CD4-positive, alpha-beta memory T cell (primary cell): ENCODE results near the gene ADCYAP1R1. TPM values are rescaled to one million over a fixed set of nuclear protein-coding genes. Genes with fewer than 3 reads are reported as not detected.
"Not testable (repeated sequence)": the region's sequence is repeated elsewhere in the genome, so short reads cannot be mapped to it uniquely, and the experiment has no call there.

ENCODE experiments used
- CTCF ChIA-PET: fragments of 350-600 bp; sonication (Branson Sonifier 250); formaldehyde crosslinking; loops from one replicate; lab custom pipeline; 2021; ENCODE audit warnings: inconsistent platforms; ENCODE audit not compliant: partially characterized antibody; lab: Charles Lee
- POLR2A ChIA-PET: fragments of 350-600 bp; sonication (Branson Sonifier 250); formaldehyde crosslinking; loops from one replicate; lab custom pipeline; 2021; ENCODE audit not compliant: partially characterized antibody; lab: Charles Lee
- DNase-seq, 5 donors: peaks; one replicate each; pipeline versions ENCODE4 v3.0.0 to v3.0.0-alpha.2; 2020 to 2022; ENCODE audit warnings: mixed read lengths in 1 of 5
- H3K27ac ChIP-seq: one replicate; pipeline ENCODE4 v1.7.0; 2013; ENCODE audit warnings: low read depth, low read length
- H3K27me3 ChIP-seq: 2 replicates; pipeline ENCODE4 v1.7.0; 2013; ENCODE audit warnings: mild to moderate bottlenecking, low read length, moderate library complexity; ENCODE audit not compliant: insufficient read depth
- H3K36me3 ChIP-seq: 2 replicates; pipeline ENCODE4 v1.7.0; 2013; ENCODE audit warnings: mild to moderate bottlenecking, low read length, moderate library complexity; ENCODE audit not compliant: insufficient read depth
- H3K4me1 ChIP-seq: 2 replicates; pipeline ENCODE4 v1.7.0; 2013; ENCODE audit warnings: mild to moderate bottlenecking, low read length, moderate library complexity; ENCODE audit not compliant: insufficient read depth
- H3K4me3 ChIP-seq, 2 donors: one replicate each; pipeline ENCODE4 v1.7.0; 2013; ENCODE audit warnings: low read length in 2 of 2, mild to moderate bottlenecking in 1 of 2
- H3K9me3 ChIP-seq, 2 donors: one replicate each; pipeline ENCODE4 v1.7.0; 2013; ENCODE audit warnings: low read length in 2 of 2, control low read depth in 1 of 2; ENCODE audit not compliant: control insufficient read depth in 1 of 2
- H3K27ac Mint-ChIP-seq, 7 donors: one replicate each; pipeline ENCODE4 v1.8.0; 2020 to 2021; ENCODE audit warnings: mixed read lengths in 7 of 7, mild to moderate bottlenecking in 6 of 7, inconsistent platforms in 3 of 7, moderate library complexity in 3 of 7
- H3K27me3 Mint-ChIP-seq, 2 donors: one replicate each; pipeline ENCODE4 v1.8.0; 2020 to 2021; ENCODE audit warnings: mixed read lengths in 2 of 2
- H3K36me3 Mint-ChIP-seq, 2 donors: one replicate each; pipeline ENCODE4 v1.8.0; 2020 to 2021; ENCODE audit warnings: mixed read lengths in 2 of 2, inconsistent platforms in 1 of 2, mild to moderate bottlenecking in 1 of 2
- H3K4me1 Mint-ChIP-seq, 4 donors: one replicate each; pipeline ENCODE4 v1.8.0; 2020 to 2021; ENCODE audit warnings: mixed read lengths in 4 of 4, mild to moderate bottlenecking in 1 of 4
- H3K4me3 Mint-ChIP-seq, 8 donors: one replicate each; pipeline ENCODE4 v1.8.0; 2020 to 2021; ENCODE audit warnings: mixed read lengths in 8 of 8, mild to moderate bottlenecking in 7 of 8, moderate library complexity in 6 of 8, inconsistent platforms in 3 of 8
- H3K9me3 Mint-ChIP-seq, 8 donors: one replicate each; pipeline ENCODE4 v1.8.0; 2020 to 2021; ENCODE audit warnings: mixed read lengths in 8 of 8, mild to moderate bottlenecking in 5 of 8, inconsistent platforms in 3 of 8, moderate library complexity in 1 of 8
- intact Hi-C: fragments of 100-400 bp; cut with micrococcal nuclease; formaldehyde crosslinking; loops from one replicate; pipeline ENCODE4 v1.15.1; 2023
- polyA plus RNA-seq, 2 donors: library from polyadenylated mRNA; unstranded; fragments of 300-500 nt; fragmentation: Illumina TruSeq; gene quantifications; one replicate each; pipeline ENCODE4 v1.2.3, GENCODE V29; 2021
- total RNA-seq, 2 experiments: library from RNA; stranded (reverse); gene quantifications; one replicate each; pipeline ENCODE4 v1.2.3, GENCODE V29; 2021

Gene ADCYAP1R1
- total and polyA plus RNA-seq, 4 experiments from 2014 or later = not detected

GRCh38 chr7:31137234-31137633 lies 85.1 kb downstream of the ADCYAP1R1 start:
- intact Hi-C loops = no loop called here
- CTCF ChIA-PET = interaction anchor here (1.0 to 7.1 kb wide), 2 partner anchors 14 to 153 kb away, joined by 3 to 117 read pairs; no protein-coding TSS in a partner anchor

DNA sequence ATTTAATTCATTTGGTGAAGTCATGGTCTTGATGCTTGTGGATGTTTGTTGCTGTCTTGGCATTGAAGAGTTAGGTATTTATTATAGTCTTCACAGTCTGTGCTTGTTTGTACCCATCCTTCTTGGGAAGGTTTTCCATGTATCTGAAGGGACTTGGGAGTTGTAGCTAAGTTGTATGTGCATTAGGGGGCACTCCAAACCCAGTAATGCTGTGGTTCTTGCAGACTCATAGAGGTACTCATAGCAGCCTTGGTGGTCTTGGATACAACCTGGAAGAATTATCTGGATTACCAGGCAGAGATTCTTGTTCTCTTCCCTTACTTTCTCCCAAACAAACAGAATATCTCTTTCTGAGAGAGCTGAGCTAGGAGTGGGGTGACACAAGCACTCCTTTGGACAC lies 93.2 kb downstream of the ADCYAP1R1 start:
- H3K4me1 ChIP-seq = no peaks in the 10 kb centered on the region
- H3K36me3 Mint-ChIP-seq = no peaks in the 10 kb centered on the region
- peaks cover 0 to 18% (median 7%) of the 10 kb centered on the region in 8 donors for H3K9me3 Mint-ChIP-seq
- H3K4me3 ChIP-seq = no peak overlapping the region
- no peaks in the 10 kb centered on the region for H3K4me1 Mint-ChIP-seq
- H3K4me3 Mint-ChIP-seq = no peak overlapping the region
- H3K27me3 Mint-ChIP-seq = peaks cover 8 to 12% of the 10 kb centered on the region in 2 donors
- ChIA-PET CTCF (no interaction called here), POLR2A (no interaction called here)
- no peaks in the 10 kb centered on the region for H3K36me3 ChIP-seq
- no peak overlapping the region for H3K27ac Mint-ChIP-seq
- no peak for DNase-seq
- no peaks in the 10 kb centered on the region for H3K27me3 ChIP-seq
- no peaks in the 10 kb centered on the region for H3K9me3 ChIP-seq
- H3K27ac ChIP-seq = no peak overlapping the region
- intact Hi-C loops = no loop called here

More at GRCh38 chr7:31137234-31137633, 85.1 kb downstream of the ADCYAP1R1 start:
- peaks cover 0 to 5% of the 10 kb centered on the region in 2 donors for H3K27me3 Mint-ChIP-seq
- Histone ChIP-seq H3K4me1 (no peaks in the 10 kb centered on the region), H3K27ac (no peak overlapping the region), H3K27me3 (no peaks in the 10 kb centered on the region), H3K36me3 (no peaks in the 10 kb centered on the region), H3K4me3 (no peak overlapping the region), H3K9me3 (no peaks in the 10 kb centered on the region)
- H3K36me3 Mint-ChIP-seq = no peaks in the 10 kb centered on the region
- H3K9me3 Mint-ChIP-seq = no peaks in the 10 kb centered on the region
- peak overlapping the region in 1 of 7 donors; percentile 11 for H3K27ac Mint-ChIP-seq
- POLR2A ChIA-PET = no interaction called here
- no peak for DNase-seq
- H3K4me1 Mint-ChIP-seq = peaks cover 3 to 9% (median 4%) of the 10 kb centered on the region in 4 donors
- no peak overlapping the region for H3K4me3 Mint-ChIP-seq

GRCh38 chr7:31146030-31146429 lies 93.9 kb downstream of the ADCYAP1R1 start:
- ChIA-PET POLR2A (no interaction called here), CTCF (interaction anchor here (1.4 kb wide), 1 partner anchor 11 kb away, joined by 7 read pairs; no protein-coding TSS in a partner anchor)
- peaks cover 0 to 18% (median 7%) of the 10 kb centered on the region in 8 donors for H3K9me3 Mint-ChIP-seq
- H3K4me1 Mint-ChIP-seq = no peaks in the 10 kb centered on the region
- no peaks in the 10 kb centered on the region for H3K36me3 Mint-ChIP-seq
- Histone ChIP-seq H3K27me3 (no peaks in the 10 kb centered on the region), H3K27ac (no peak overlapping the region), H3K36me3 (no peaks in the 10 kb centered on the region), H3K9me3 (no peaks in the 10 kb centered on the region), H3K4me3 (no peak overlapping the region), H3K4me1 (no peaks in the 10 kb centered on the region)
- no peak overlapping the region for H3K4me3 Mint-ChIP-seq
- DNase-seq = no peak
- intact Hi-C loops = no loop called here
- H3K27me3 Mint-ChIP-seq = peaks cover 8 to 12% of the 10 kb centered on the region in 2 donors
- no peak overlapping the region for H3K27ac Mint-ChIP-seq

- Histone ChIP-seq H3K9me3 (no peaks in the 10 kb centered on the region), H3K4me1 (no peaks in the 10 kb centered on the region), H3K27ac (no peak overlapping the region), H3K27me3 (no peaks in the 10 kb centered on the region), H3K4me3 (no peak overlapping the region), H3K36me3 (no peaks in the 10 kb centered on the region)
- CTCF ChIA-PET = interaction anchor here (1.4 kb wide), 1 partner anchor 12 kb away, joined by 7 read pairs; no protein-coding TSS in a partner anchor
- DNase-seq = no peak
- POLR2A ChIA-PET = no interaction called here
- H3K4me3 Mint-ChIP-seq = no peak overlapping the region
- no peaks in the 10 kb centered on the region for H3K36me3 Mint-ChIP-seq
- H3K9me3 Mint-ChIP-seq = peaks cover 0 to 18% (median 7%) of the 10 kb centered on the region in 8 donors
- no peak overlapping the region for H3K27ac Mint-ChIP-seq
- intact Hi-C loops = no loop called here
- H3K4me1 Mint-ChIP-seq = no peaks in the 10 kb centered on the region
- H3K27me3 Mint-ChIP-seq = peaks cover 7 to 12% of the 10 kb centered on the region in 2 donors
Measured at GRCh38 chr7:31146538-31146937, 94.4 kb downstream of the ADCYAP1R1 start.

GRCh38 chr7:31151849-31152248 lies 99.7 kb downstream of the ADCYAP1R1 start:
- peaks cover 0 to 2% of the 10 kb centered on the region in 2 donors for H3K27me3 Mint-ChIP-seq
- H3K9me3 ChIP-seq = no peaks in the 10 kb centered on the region
- no peaks in the 10 kb centered on the region for H3K27me3 ChIP-seq
- intact Hi-C loops = no loop called here
- H3K27ac ChIP-seq = no peak overlapping the region
- no peak overlapping the region for H3K4me3 ChIP-seq
- H3K4me1 Mint-ChIP-seq = no peaks in the 10 kb centered on the region
- H3K36me3 Mint-ChIP-seq = no peaks in the 10 kb centered on the region
- ChIA-PET POLR2A (no interaction called here), CTCF (no interaction called here)
- no peak for DNase-seq
- H3K4me3 Mint-ChIP-seq = no peak overlapping the region
- no peaks in the 10 kb centered on the region for H3K4me1 ChIP-seq
- no peak overlapping the region for H3K27ac Mint-ChIP-seq
- peaks cover 0 to 9% (median 7%) of the 10 kb centered on the region in 8 donors for H3K9me3 Mint-ChIP-seq
- no peaks in the 10 kb centered on the region for H3K36me3 ChIP-seq

- POLR2A ChIA-PET, H3K4me3 ChIP-seq, DNase-seq, H3K4me1 ChIP-seq, H3K27me3 ChIP-seq, CTCF ChIA-PET, H3K36me3 Mint-ChIP-seq, H3K9me3 ChIP-seq, H3K27ac Mint-ChIP-seq, H3K36me3 ChIP-seq, H3K9me3 Mint-ChIP-seq, H3K4me3 Mint-ChIP-seq, H3K27ac ChIP-seq, H3K4me1 Mint-ChIP-seq, H3K27me3 Mint-ChIP-seq, intact Hi-C loops: not testable (repeated sequence)
Measured at GRCh38 chr7:31153318-31153717, 101.2 kb downstream of the ADCYAP1R1 start.

DNA sequence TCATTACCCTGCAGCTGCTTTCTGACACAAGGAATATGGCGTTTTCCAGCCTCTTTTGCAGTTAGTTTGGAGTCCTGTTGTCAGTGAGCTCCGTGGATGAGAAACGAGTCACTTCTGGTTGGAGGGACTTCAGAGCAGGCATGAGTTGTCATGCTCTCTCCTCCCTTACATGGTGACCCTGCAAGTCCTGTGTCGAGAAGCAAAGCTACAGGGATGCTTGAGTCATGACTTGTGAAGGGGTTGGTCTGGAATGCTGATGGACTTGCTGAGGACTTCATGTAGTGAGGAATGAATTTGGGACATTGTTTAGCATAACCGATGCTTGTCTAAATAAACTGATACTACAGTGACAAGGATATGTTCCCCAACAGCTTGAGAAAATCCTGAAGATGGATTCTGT lies 108.8 kb downstream of the ADCYAP1R1 start:
- POLR2A ChIA-PET = no interaction called here
- no peaks in the 10 kb centered on the region for H3K36me3 ChIP-seq
- H3K27me3 Mint-ChIP-seq = peaks cover 2 to 7% of the 10 kb centered on the region in 2 donors
- no peaks in the 10 kb centered on the region for H3K4me1 Mint-ChIP-seq
- DNase-seq = no peak
- CTCF ChIA-PET = no interaction called here
- H3K27ac ChIP-seq = no peak overlapping the region
- peak overlapping the region in 1 of 7 donors; percentile 45 for H3K27ac Mint-ChIP-seq
- no peak overlapping the region for H3K4me3 Mint-ChIP-seq
- H3K9me3 Mint-ChIP-seq = peaks cover 0 to 5% (median 0%) of the 10 kb centered on the region in 8 donors
- intact Hi-C loops = no loop called here
- no peak overlapping the region for H3K4me3 ChIP-seq
- H3K9me3 ChIP-seq = no peaks in the 10 kb centered on the region
- H3K4me1 ChIP-seq = no peaks in the 10 kb centered on the region
- no peaks in the 10 kb centered on the region for H3K27me3 ChIP-seq
- no peaks in the 10 kb centered on the region for H3K36me3 Mint-ChIP-seq
